OCI-LY3 (cell line): Measurements from ENCODE around the gene ITM2B.

Source experiments
- H2AFZ ChIP-seq: fragments of 200-600, 300-600 bp; shearing (Covaris generic); 2 replicates; pipeline ENCODE4 v1.6.0; 2014; ENCODE audit warnings: antibody characterized with exemption, low read depth, low read length
- H3K27ac ChIP-seq: fragments of 200-600, 300-600 bp; sonication (generic); 2 replicates; pipeline ENCODE4 v1.5.1; 2014; ENCODE audit warnings: mild to moderate bottlenecking, low read length, moderate library complexity, mixed read lengths
- H3K27me3 ChIP-seq: fragments of 200-600, 300-600 bp; sonication (generic); 2 replicates; pipeline ENCODE4 v1.6.1; 2014; ENCODE audit warnings: low read depth, low read length, mixed read lengths
- H3K36me3 ChIP-seq: fragments of 200-600, 300-600 bp; sonication (generic); replicated peaks from 2 replicates; pipeline ENCODE3; 2014; ENCODE audit warnings: low read depth, low read length, mixed read lengths
- H3K4me1 ChIP-seq: fragments of 300-600, 200-600 bp; sonication (generic); 2 replicates; pipeline ENCODE4 v1.6.1; 2014; ENCODE audit warnings: low read length, mixed read lengths
- H3K4me2 ChIP-seq: fragments of 200-600, 300-600 bp; sonication (generic); 2 replicates; pipeline ENCODE4 v1.6.1; 2014; ENCODE audit warnings: low read length, mixed read lengths
- H3K4me3 ChIP-seq: fragments of 300-600, 200-600 bp; sonication (generic); 2 replicates; pipeline ENCODE4 v1.5.1; 2014; ENCODE audit warnings: antibody characterized with exemption, mild to moderate bottlenecking, low read length, moderate library complexity
- H3K79me2 ChIP-seq: fragments of 300-600, 200-600 bp; shearing (Covaris generic); 2 replicates; pipeline ENCODE4 v1.6.1; 2014; ENCODE audit warnings: mild to moderate bottlenecking, low read length, mixed read lengths
- H3K9ac ChIP-seq: fragments of 300-600, 200-600 bp; shearing (Covaris generic); 2 replicates; pipeline ENCODE4 v1.6.0; 2014; ENCODE audit warnings: mild to moderate bottlenecking, low read length, moderate library complexity
- H3K9me3 ChIP-seq: fragments of 200-600, 300-600 bp; shearing (Covaris generic); 2 replicates; pipeline ENCODE4 v1.6.1; 2014; ENCODE audit warnings: low read length, mixed read lengths; ENCODE audit not compliant: insufficient read depth
- H4K20me1 ChIP-seq: fragments of 200-600, 300-600 bp; sonication (generic); 2 replicates; pipeline ENCODE4 v1.6.1; 2016; ENCODE audit warnings: low read length, mixed read lengths; ENCODE audit not compliant: insufficient read depth
- CTCF ChIP-seq: fragments of 200-600, 300-600 bp; sonication (generic); IDR thresholded peaks from 2 replicates; pipeline ENCODE4 v1.5.1; 2014; ENCODE audit warnings: antibody characterized with exemption, low read length, low read depth
- EZH2phosphoT487 ChIP-seq: fragments of 200-600 bp; shearing (Covaris generic); IDR thresholded peaks from 2 replicates; pipeline ENCODE4 v1.6.1; 2018; ENCODE audit warnings: antibody characterized with exemption, mixed run types, low read depth

Gene ITM2B

GRCh38 chr13:48224701-48225100 is 8.3 kb upstream of the ITM2B start:
- Histone ChIP-seq H3K79me2 (no peaks in the 10 kb centered on the region), H3K27me3 (peaks cover 72% of the 10 kb centered on the region), H2AFZ (no peak overlapping the region), H3K4me2 (no peak overlapping the region), H3K36me3 (no peaks in the 10 kb centered on the region), H3K9ac (no peak overlapping the region), H3K4me1 (peaks cover 23% of the 10 kb centered on the region), H4K20me1 (no peaks in the 10 kb centered on the region), H3K4me3 (no peak overlapping the region), H3K27ac (no peak overlapping the region), H3K9me3 (no peaks in the 10 kb centered on the region)
- TF ChIP-seq CTCF (no peak), EZH2phosphoT487 (no peak)

- H3K36me3 ChIP-seq, result no peaks in the 10 kb centered on the region
- H3K27ac ChIP-seq, result no peak overlapping the region
- peaks cover 17% of the 10 kb centered on the region for H3K4me1 ChIP-seq
- TF ChIP-seq CTCF (no peak), EZH2phosphoT487 (no peak)
- peaks cover 61% of the 10 kb centered on the region for H3K27me3 ChIP-seq
- no peak overlapping the region for H3K4me3 ChIP-seq
- H4K20me1 ChIP-seq, result peaks cover 7% of the 10 kb centered on the region
- H3K9ac ChIP-seq, result no peak overlapping the region
- H3K9me3 ChIP-seq, result no peaks in the 10 kb centered on the region
- H2AFZ ChIP-seq, result no peak overlapping the region
- H3K79me2 ChIP-seq, result no peaks in the 10 kb centered on the region
- no peak overlapping the region for H3K4me2 ChIP-seq
These were observed 2.5 kb upstream of the ITM2B start for GRCh38 chr13:48230541-48230940.

GRCh38 chr13:48231080-48231479 is 1.9 kb upstream of the ITM2B start:
- no peaks in the 10 kb centered on the region for H3K9me3 ChIP-seq
- peaks cover 12% of the 10 kb centered on the region for H4K20me1 ChIP-seq
- no peak overlapping the region for H3K4me3 ChIP-seq
- H3K27ac ChIP-seq, result no peak overlapping the region
- H3K27me3 ChIP-seq, result peaks cover 63% of the 10 kb centered on the region
- H3K4me1 ChIP-seq, result peaks cover 23% of the 10 kb centered on the region
- no peaks in the 10 kb centered on the region for H3K79me2 ChIP-seq
- no peak overlapping the region for H3K9ac ChIP-seq
- no peaks in the 10 kb centered on the region for H3K36me3 ChIP-seq
- H2AFZ ChIP-seq, result no peak overlapping the region
- TF ChIP-seq CTCF (no peak), EZH2phosphoT487 (no peak)
- H3K4me2 ChIP-seq, result no peak overlapping the region

- Histone ChIP-seq H3K79me2 (no peaks in the 10 kb centered on the region), H3K4me3 (peak overlapping the region; percentile 87; the same call in 1 of the 2 replicates), H3K4me1 (peaks cover 26% of the 10 kb centered on the region), H3K27me3 (peaks cover 63% of the 10 kb centered on the region), H3K27ac (no peak overlapping the region), H3K9ac (no peak overlapping the region), H3K4me2 (peak overlapping the region; percentile 90; the same call in 1 of the 2 replicates), H3K9me3 (no peaks in the 10 kb centered on the region), H3K36me3 (no peaks in the 10 kb centered on the region), H2AFZ (no peak overlapping the region), H4K20me1 (peaks cover 21% of the 10 kb centered on the region)
- TF ChIP-seq CTCF (no peak), EZH2phosphoT487 (no peak)
These were observed 1.1 kb upstream of the ITM2B start for GRCh38 chr13:48231933-48232332.
